B cell (primary cell): ENCODE results near the gene FADS2. TPM values are rescaled to one million over a fixed set of nuclear protein-coding genes. Genes with fewer than 3 reads are reported as not detected.

Experiments
- ATAC-seq: fragments of 200-7000 bp; cut with Tn5 transposase; one replicate; pipeline ENCODE4 v1.10.0; 2021; ENCODE audit warnings: low read depth, mild to moderate bottlenecking, moderate number of reproducible peaks, moderate library complexity
- CTCF ChIA-PET: fragments of 350-600 bp; sonication (Branson Sonifier 250); formaldehyde crosslinking; loops from one replicate; lab custom pipeline; 2021; ENCODE audit warnings: antibody characterized with exemption, inconsistent platforms; lab: Charles Lee
- POLR2A ChIA-PET: fragments of 350-600 bp; sonication (Branson Sonifier 250); formaldehyde crosslinking; loops from one replicate; lab custom pipeline; 2021; ENCODE audit warnings: antibody characterized with exemption; lab: Charles Lee
- DNase-seq: peaks from one replicate; pipeline ENCODE4 v3.0.0; 2013
- H2AFZ ChIP-seq: 2 replicates; pipeline ENCODE4 v1.6.1; 2012; ENCODE audit warnings: mild to moderate bottlenecking, low read depth, low read length; ENCODE audit not compliant: insufficient read depth, poor library complexity, severe bottlenecking
- H3K27ac ChIP-seq, 2 donors: 1 replicate in 1 of 2; 2 replicates in 1 of 2; pipeline ENCODE4 v1.5.1; 2012 to 2013; ENCODE audit warnings: low read length in 2 of 2, mild to moderate bottlenecking in 2 of 2, moderate library complexity in 1 of 2
- H3K27me3 ChIP-seq, 4 experiments: fragments of 200-600 bp in 1 of 4; sonication (generic) in 1 of 4; replicated peaks in 1 of 4; 1 replicate in 2 of 4; 2 replicates in 2 of 4; pipeline versions ENCODE4 v1.6.1 to v1.7.0; 2013 to 2016; ENCODE audit warnings: low read length in 3 of 4, mild to moderate bottlenecking in 2 of 4, mixed read lengths in 1 of 4, moderate library complexity in 1 of 4; ENCODE audit not compliant: insufficient read depth in 4 of 4, control insufficient read depth in 3 of 4; ENCODE audit errors: control extremely low read depth in 1 of 4
- H3K36me3 ChIP-seq, 2 experiments: replicated peaks in 1 of 2; 1 replicate in 1 of 2; 2 replicates in 1 of 2; pipeline versions ENCODE4 v1.6.1 to v1.7.1; 2013; ENCODE audit warnings: low read length in 1 of 2; ENCODE audit not compliant: insufficient read depth in 2 of 2, control insufficient read depth in 1 of 2; ENCODE audit errors: control extremely low read depth in 1 of 2, extremely low read depth in 1 of 2
- H3K4me1 ChIP-seq, 2 donors: fragments of 200-600 bp in 1 of 2; sonication (generic) in 1 of 2; 1 replicate in 1 of 2; 2 replicates in 1 of 2; pipeline versions ENCODE4 v1.5.1 to v1.6.1; 2013 to 2017; ENCODE audit warnings: low read length in 2 of 2; ENCODE audit not compliant: control insufficient read depth in 2 of 2, insufficient read depth in 2 of 2
- H3K4me2 ChIP-seq: replicated peaks from 2 replicates; pipeline ENCODE3; 2012; ENCODE audit warnings: mild to moderate bottlenecking, low read depth, low read length; ENCODE audit not compliant: poor library complexity, severe bottlenecking
- H3K4me3 ChIP-seq, 5 experiments: fragments of 200-600 bp in 1 of 5; sonication (generic) in 1 of 5; 1 replicate in 3 of 5; 2 replicates in 2 of 5; pipeline versions ENCODE4 v1.5.1 to v1.7.0; 2011 to 2016; ENCODE audit warnings: low read length in 4 of 5, mild to moderate bottlenecking in 4 of 5, low read depth in 2 of 5, control low read depth in 1 of 5, moderate library complexity in 1 of 5; ENCODE audit not compliant: insufficient read depth in 1 of 5; ENCODE audit errors: control extremely low read depth in 1 of 5, extremely low read depth in 1 of 5
- H3K79me2 ChIP-seq: fragments of 200-600 bp; sonication (generic); one replicate; pipeline ENCODE4 v1.6.0; 2016; ENCODE audit warnings: low read length; ENCODE audit not compliant: control insufficient read depth, insufficient read depth
- H3K9ac ChIP-seq: fragments of 200-600 bp; sonication (generic); 2 replicates; pipeline ENCODE4 v1.6.1; 2017; ENCODE audit warnings: mild to moderate bottlenecking, low read length, moderate library complexity
- H3K9me3 ChIP-seq, 3 donors: one replicate each; pipeline versions ENCODE4 v1.6.1 to v1.7.1; 2013; ENCODE audit warnings: low read length in 2 of 3; ENCODE audit not compliant: control insufficient read depth in 2 of 3, insufficient read depth in 1 of 3; ENCODE audit errors: control extremely low read depth in 1 of 3
- H4K20me1 ChIP-seq: 2 replicates; pipeline ENCODE4 v1.6.0; 2012; ENCODE audit warnings: mild to moderate bottlenecking, low read length; ENCODE audit not compliant: insufficient read depth, control insufficient read depth, poor library complexity, severe bottlenecking
- H3K27ac Mint-ChIP-seq: one replicate; pipeline ENCODE4 v1.8.0; 2021; ENCODE audit warnings: mixed read lengths
- H3K27me3 Mint-ChIP-seq: one replicate; pipeline ENCODE4 v1.8.0; 2021; ENCODE audit warnings: mixed read lengths
- H3K4me1 Mint-ChIP-seq: one replicate; pipeline ENCODE4 v1.8.0; 2021; ENCODE audit warnings: mixed read lengths
- H3K4me3 Mint-ChIP-seq: one replicate; pipeline ENCODE4 v1.8.0; 2021; ENCODE audit warnings: mixed read lengths
- H3K9me3 Mint-ChIP-seq: one replicate; pipeline ENCODE4 v1.8.0; 2022; ENCODE audit warnings: mixed read lengths; ENCODE audit not compliant: insufficient read depth
- CTCF ChIP-seq: fragments of 200-600 bp; IDR thresholded peaks from one replicate; pipeline ENCODE4 v1.8.0; 2022; ENCODE audit warnings: antibody characterized with exemption, mild to moderate bottlenecking
- EZH2 ChIP-seq: IDR thresholded peaks from 2 replicates; pipeline ENCODE4 v1.6.1; 2012; ENCODE audit warnings: borderline replicate concordance, low read depth, mild to moderate bottlenecking, moderate library complexity, low read length; ENCODE audit not compliant: insufficient read depth, poor library complexity, severe bottlenecking
- WGBS: methylation state at CpG from one replicate; pipeline ENCODE4 v1.1.5; 2013; ENCODE audit warnings: missing lambda C conversion rate; ENCODE audit not compliant: insufficient coverage; 5-methylcytosine and 5-hydroxymethylcytosine counted together
- intact Hi-C: fragments of 100-400 bp; cut with micrococcal nuclease; formaldehyde crosslinking; loops from one replicate; pipeline ENCODE4 v1.10.0; 2022
- polyA plus RNA-seq: library from polyadenylated mRNA; depleted of rRNA; stranded (reverse); fragments of >200 nt; gene quantifications from 2 replicates; pipeline ENCODE4 v1.2.3, GENCODE V29; 2012
- total RNA-seq, 2 donors: library from RNA; stranded (reverse); fragments of 120-200 nt in 1 of 2; gene quantifications; 1 replicate in 1 of 2; 2 replicates in 1 of 2; pipeline versions ENCODE4 v1.2.3 to v1.2.4, GENCODE V29; 2013 to 2022

FADS2 gene
- total and polyA plus RNA-seq, 2 donors (not counting 1 experiment from before 2014, with no cell fraction given) = 1.5 to 5.9 TPM

GRCh38 chr11:61795876-61796526, 32.1 kb upstream of the FADS2 start:
- Histone ChIP-seq H3K9ac (no peak overlapping the region), H3K4me2 (no peak overlapping the region), H2AFZ (no peak overlapping the region), H3K4me1 (peaks cover 11 to 23% of the 10 kb centered on the region in 2 donors), H3K79me2 (peaks cover 67% of the 10 kb centered on the region), H3K27ac (no peak overlapping the region), H3K4me3 (no peak overlapping the region), H4K20me1 (no peaks in the 10 kb centered on the region), H3K9me3 (no peaks in the 10 kb centered on the region), H3K27me3 (no peaks in the 10 kb centered on the region), H3K36me3 (peaks cover 0 to 6% of the 10 kb centered on the region in 2 experiments)
- TF ChIP-seq CTCF = no peak
- TF ChIP-seq EZH2 = no peak
- intact Hi-C loops = no loop called here
- Mint-ChIP-seq H3K4me3 (no peak overlapping the region), H3K4me1 (peaks cover 25% of the 10 kb centered on the region), H3K27ac (no peak overlapping the region), H3K27me3 (no peaks in the 10 kb centered on the region), H3K9me3 (no peaks in the 10 kb centered on the region)
- WGBS = 96% methylated on average over 18 of the region's 18 CpGs
- ATAC-seq (no peak), DNase-seq (no peak)
- CTCF ChIA-PET = interaction anchor here (1.0 to 8.4 kb wide), 16 partner anchors 9 to 582 kb away, joined by 3 to 222 read pairs (median 18); partner anchors contain the start of genes BEST1 and FADS1
- POLR2A ChIA-PET = no interaction called here
